Fibroblast of skin of abdomen (primary cell): ENCODE measurements around the gene SLC16A12.

Experiments
- DNase-seq: peaks from one replicate; pipeline ENCODE4 v3.0.0-alpha.2; 2013

The SLC16A12 gene

GRCh38 chr10:89388806-89389205 is 146.6 kb downstream of the SLC16A12 start:
- no peak for DNase-seq

- peak; percentile 62 for DNase-seq
Observed at GRCh38 chr10:89384474-89385340, 150.7 kb downstream of the SLC16A12 start.

- no peak for DNase-seq
Observed at GRCh38 chr10:89382757-89383156, 152.6 kb downstream of the SLC16A12 start.
